C4-2B (cell line): ENCODE measurements around the gene VWCE.
A peak's percentile ranks its signal among the peaks of the same experiment; 100 is the strongest.

Source experiments
- H3K27ac ChIP-seq: fragments of 450-650 bp; 2 replicates; pipeline ENCODE4 v1.5.1; 2017
- CTCF ChIP-seq: fragments of 450-650 bp; conservative IDR thresholded peaks from 2 replicates; pipeline ENCODE4 v1.5.1; 2017; ENCODE audit warnings: mild to moderate bottlenecking
- ZFX ChIP-seq: fragments of 450-650 bp; IDR thresholded peaks from 2 replicates; pipeline ENCODE4 v1.6.1; 2017

The VWCE gene

GRCh38 chr11:61302550-61302949 lies 7.4 kb upstream of the VWCE start:
- TF ChIP-seq CTCF (no peak), ZFX (no peak)

GRCh38 chr11:61298663-61299244 lies 3.6 kb upstream of the VWCE start:
- H3K27ac ChIP-seq: no peak overlapping the region
- TF ChIP-seq ZFX (no peak), CTCF (no peak)

More at GRCh38 chr11:61302550-61302949, 7.4 kb upstream of the VWCE start:
- H3K27ac ChIP-seq: no peak overlapping the region

GRCh38 chr11:61297746-61298145 lies 2.6 kb upstream of the VWCE start:
- no peak overlapping the region for H3K27ac ChIP-seq
- TF ChIP-seq CTCF (no peak), ZFX (no peak)

GRCh38 chr11:61297341-61297740 lies 2.2 kb upstream of the VWCE start:
- no peak overlapping the region for H3K27ac ChIP-seq

GRCh38 chr11:61295596-61295926 lies 445 bp upstream of the VWCE start:
- no peak for TF ChIP-seq CTCF
- no peak for TF ChIP-seq ZFX
- H3K27ac ChIP-seq: no peak overlapping the region

More at GRCh38 chr11:61297341-61297740, 2.2 kb upstream of the VWCE start:
- TF ChIP-seq ZFX (no peak), CTCF (no peak)

- H3K27ac ChIP-seq: peak overlapping the region; percentile 50
- TF ChIP-seq CTCF: no peak
- no peak for TF ChIP-seq ZFX
Observed at GRCh38 chr11:61293867-61294716, 1.0 kb downstream of the VWCE start.

- no peak overlapping the region for H3K27ac ChIP-seq
Observed at GRCh38 chr11:61292356-61292755, 2.8 kb downstream of the VWCE start.

More at GRCh38 chr11:61292356-61292755, 2.8 kb downstream of the VWCE start:
- no peak for TF ChIP-seq CTCF
- no peak for TF ChIP-seq ZFX
